Fibroblast of pulmonary artery (primary cell): Measurements from ENCODE around the gene PAF1.
"Not testable (repeated sequence)": the region's sequence is repeated elsewhere in the genome, so short reads cannot be mapped to it uniquely, and the experiment has no call there.

Experiments
- DNase-seq: peaks from one replicate; pipeline ENCODE4 v3.0.0-alpha.2; 2010; ENCODE audit warnings: low read depth
- H3K4me3 ChIP-seq: replicated peaks from 2 replicates; pipeline ENCODE4 v1.5.1; 2011; ENCODE audit warnings: low read depth, mild to moderate bottlenecking, control low read depth, low read length, moderate library complexity
- TF ChIP-seq, protein P1 (sequence below): IDR thresholded peaks from 2 replicates; pipeline ENCODE4 v1.5.1; 2011; ENCODE audit warnings: mild to moderate bottlenecking, control low read depth, low read length, inconsistent platforms; ENCODE audit errors: missing control alignments

PAF1 gene

DNA sequence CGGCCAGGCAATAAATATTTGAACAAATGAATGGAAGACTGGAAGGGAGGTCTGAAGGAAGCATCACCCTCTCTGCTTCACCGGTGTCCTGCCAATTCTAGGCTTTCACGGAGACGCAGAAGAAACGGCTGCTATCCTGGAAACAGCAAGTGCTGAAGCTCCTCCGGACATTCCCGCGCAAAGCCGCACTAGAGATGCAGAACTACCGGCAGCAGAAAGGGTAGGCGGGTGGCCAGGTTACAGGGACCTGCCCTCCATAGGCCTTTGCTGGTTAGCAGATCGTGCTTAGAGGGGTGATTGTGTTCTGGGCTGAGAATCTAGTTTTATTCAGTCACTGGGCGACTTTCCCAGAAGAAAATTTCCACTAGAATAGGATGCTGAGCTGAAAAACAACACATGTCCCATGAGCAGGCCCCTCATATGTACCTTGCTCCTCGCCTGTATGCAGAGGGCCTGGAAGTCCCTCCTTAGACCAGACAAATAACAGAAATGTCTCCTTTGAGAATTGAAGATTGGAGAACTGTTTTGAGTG lies 11.0 kb downstream of the PAF1 start:
- TF ChIP-seq, protein P1, sequence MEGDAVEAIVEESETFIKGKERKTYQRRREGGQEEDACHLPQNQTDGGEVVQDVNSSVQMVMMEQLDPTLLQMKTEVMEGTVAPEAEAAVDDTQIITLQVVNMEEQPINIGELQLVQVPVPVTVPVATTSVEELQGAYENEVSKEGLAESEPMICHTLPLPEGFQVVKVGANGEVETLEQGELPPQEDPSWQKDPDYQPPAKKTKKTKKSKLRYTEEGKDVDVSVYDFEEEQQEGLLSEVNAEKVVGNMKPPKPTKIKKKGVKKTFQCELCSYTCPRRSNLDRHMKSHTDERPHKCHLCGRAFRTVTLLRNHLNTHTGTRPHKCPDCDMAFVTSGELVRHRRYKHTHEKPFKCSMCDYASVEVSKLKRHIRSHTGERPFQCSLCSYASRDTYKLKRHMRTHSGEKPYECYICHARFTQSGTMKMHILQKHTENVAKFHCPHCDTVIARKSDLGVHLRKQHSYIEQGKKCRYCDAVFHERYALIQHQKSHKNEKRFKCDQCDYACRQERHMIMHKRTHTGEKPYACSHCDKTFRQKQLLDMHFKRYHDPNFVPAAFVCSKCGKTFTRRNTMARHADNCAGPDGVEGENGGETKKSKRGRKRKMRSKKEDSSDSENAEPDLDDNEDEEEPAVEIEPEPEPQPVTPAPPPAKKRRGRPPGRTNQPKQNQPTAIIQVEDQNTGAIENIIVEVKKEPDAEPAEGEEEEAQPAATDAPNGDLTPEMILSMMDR: no peak

DNA sequence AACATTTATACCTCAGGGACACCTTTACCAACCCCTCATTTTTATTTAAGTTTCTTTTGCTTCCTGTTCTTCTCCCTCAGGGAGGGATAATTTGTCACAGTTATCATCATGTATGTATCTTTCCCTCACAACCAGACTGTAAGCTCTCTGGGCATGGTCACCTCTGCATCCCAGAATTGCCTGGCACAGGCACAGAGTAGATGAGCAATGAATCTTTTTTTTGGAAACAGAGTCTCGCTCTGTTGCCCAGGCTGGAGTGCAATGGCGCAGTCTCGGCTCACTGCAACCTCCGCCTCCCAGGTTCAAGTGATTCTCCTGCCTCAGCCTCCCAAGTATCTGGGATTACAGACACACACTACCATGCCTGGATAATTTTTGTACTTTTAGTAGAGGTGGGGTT lies 11.5 kb downstream of the PAF1 start:
- DNase-seq, H3K4me3 ChIP-seq: not testable (repeated sequence)

More for the DNA sequence above, 11.0 kb downstream of the PAF1 start:
- no peak for DNase-seq
- no peak overlapping the region for H3K4me3 ChIP-seq

DNA sequence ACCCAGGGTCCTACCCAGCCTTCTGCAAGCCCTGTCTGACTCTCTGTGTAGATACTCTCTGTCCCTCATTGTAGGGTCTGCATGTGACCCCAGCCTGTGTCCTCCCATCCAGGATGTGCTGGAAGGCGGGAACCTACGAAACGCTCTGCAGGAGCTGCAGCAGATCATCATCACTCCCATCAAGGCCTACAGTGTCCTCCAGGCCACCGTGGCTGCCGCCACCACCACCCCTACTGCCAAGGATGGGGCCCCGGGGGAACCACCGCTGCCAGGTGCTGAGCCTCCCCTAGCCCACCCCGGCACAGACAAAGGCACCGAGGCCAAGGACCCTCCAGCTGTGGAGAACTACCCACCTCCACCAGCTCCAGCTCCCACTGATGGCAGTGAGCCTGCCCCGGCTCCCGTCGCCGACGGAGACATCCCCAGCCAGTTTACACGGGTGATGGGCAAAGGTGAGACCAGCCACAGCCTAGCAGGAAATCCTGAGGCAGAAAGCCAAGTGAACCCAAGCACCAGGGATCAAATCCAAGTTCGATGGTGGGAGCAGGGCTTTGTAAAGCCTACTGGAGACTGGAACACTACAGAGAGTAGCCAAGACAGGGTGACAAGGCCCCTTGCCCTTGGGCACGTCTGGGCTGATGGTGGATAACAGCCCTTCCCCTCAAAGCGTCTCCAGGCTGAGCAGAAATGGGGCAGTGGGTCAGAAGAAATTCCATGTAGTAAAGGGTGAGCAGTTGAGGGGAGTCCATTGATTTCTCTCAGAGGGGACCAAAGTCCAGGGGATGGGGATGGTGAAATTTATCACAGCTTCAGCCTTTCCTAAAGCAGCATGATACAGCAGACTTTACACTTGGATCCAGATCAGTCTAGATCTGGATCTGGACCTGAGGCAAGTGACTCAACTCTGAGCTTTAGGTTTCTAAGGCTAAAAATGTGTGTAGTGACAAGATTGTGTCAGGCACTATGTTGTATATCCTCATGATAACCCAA lies 13.2 kb downstream of the PAF1 start:
- H3K4me3 ChIP-seq: no peak overlapping the region
- DNase-seq: no peak
- TF ChIP-seq, protein P1: no peak

DNA sequence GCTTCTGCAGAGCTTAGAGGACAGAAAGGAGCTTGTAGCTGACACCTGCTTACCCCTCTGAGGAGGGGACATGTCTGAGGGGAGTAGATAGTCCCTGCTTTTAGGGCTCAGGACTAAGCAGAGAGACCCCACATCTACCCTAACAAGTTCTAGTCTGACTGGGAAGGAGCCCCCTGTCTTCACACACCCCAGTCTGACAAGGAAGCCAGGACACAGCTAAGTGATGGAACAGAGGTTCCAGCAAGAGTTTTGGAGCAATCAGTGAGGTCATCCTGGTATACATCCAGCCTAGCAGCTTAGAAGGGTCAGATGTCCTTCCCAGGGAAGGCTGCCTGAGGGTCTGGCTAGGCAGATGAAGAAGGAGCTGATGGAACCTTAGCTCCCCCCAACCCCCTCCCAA lies 15.0 kb downstream of the PAF1 start:
- H3K4me3 ChIP-seq: no peak overlapping the region

DNA sequence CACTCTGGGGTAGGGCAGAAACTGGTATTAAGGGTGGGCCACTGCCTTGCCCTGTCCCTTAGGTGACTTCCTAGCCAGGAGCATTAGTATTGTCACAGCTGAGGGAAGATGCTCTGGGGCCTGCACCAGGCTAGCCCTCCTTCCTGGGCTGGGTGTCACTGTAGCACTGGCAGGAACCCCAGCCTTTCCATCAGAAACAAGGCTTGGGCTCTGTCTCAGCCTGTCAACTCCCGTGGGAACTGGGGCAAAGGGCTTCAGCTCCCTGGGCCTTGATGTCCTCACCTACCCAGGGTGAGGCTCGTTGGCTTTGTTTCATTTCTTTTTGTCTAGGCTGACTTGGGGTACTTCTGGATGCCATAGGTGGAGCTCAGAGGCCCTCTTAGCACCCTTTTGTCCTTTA lies 18.0 kb downstream of the PAF1 start:
- no peak overlapping the region for H3K4me3 ChIP-seq
- TF ChIP-seq, protein P1: no peak
- DNase-seq: peak; percentile 59

More for the DNA sequence above, 15.0 kb downstream of the PAF1 start:
- TF ChIP-seq, protein P1: no peak
- DNase-seq: no peak

DNA sequence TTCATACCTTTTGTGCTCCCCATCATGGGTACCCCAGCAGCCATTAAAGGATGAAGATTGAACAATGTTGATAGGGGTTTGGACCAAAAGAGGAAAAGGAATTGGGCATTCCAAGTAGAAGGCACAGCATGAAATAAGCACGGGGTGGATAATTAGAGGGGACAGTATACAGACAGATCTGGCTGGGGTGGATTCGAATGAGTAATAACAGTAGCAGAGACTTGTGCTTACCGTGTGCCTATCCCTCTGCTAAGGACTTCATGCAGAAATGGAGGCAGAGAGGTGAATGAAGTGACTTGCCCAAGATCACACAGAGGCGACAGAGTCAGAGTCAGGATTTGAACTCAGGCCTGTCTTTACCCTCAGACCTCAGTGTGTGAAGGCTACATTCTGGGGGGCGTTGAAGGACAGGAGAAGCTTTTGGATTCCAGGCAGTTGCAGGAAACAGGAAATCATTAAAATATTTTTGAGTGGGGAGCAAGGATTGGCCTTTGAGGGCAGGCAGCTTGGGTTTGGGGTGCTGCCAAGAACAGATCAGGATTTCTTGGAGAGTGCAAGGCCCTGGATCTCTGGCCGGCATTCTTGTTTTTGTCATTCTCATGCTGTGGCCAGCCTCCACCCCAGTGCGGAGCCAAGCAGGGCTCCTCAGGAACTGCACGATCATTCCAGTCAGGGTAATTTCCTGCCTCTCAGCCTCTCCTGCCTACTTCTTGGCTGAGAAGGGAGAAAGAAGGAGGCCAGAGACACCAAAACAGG lies 18.7 kb downstream of the PAF1 start:
- peak; percentile 98 for DNase-seq
- TF ChIP-seq, protein P1: no peak
- H3K4me3 ChIP-seq: no peak overlapping the region

DNA sequence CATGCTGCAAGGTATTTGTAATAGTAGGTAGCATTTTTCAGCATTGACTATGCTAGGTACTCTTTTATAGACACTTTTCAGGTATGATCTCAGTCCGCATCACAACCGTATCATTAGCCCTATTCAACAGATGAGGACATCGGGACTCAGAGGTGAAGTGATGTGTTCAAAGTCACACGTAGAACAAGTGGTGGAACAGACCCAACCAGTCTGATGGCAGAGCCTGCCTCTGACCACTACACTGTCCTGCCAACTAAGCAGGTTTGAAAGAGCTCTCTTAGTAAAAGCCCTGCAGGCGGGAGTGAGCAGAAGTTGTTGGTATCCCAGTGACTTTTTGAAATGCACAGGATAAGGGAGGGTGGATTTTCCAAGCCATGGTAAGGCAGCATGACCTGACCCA lies 20.2 kb downstream of the PAF1 start:
- no peak for DNase-seq
- no peak overlapping the region for H3K4me3 ChIP-seq
- TF ChIP-seq, protein P1: no peak
